ENCODE results near the gene CCDC13.

Gene CCDC13

GRCh38 chr3:42771271-42771670 lies 1.8 kb downstream of the CCDC13 start:
- H3K4me3 ChIP-seq (replicated peaks; ENCODE audit: insufficient read depth, low read length) = no peak overlapping the region
- H3K27ac ChIP-seq (replicated peaks) = no peak overlapping the region
- DNase-seq (ENCODE audit: low read depth in 1 of 2, low spot score in 1 of 2) = no peak
- no peaks in the 10 kb centered on the region for H3K27me3 ChIP-seq (ENCODE audit: insufficient read depth, poor library complexity, severe bottlenecking)
- TF ChIP-seq SPI1 (IDR thresholded peaks at IDR 0.05; ENCODE audit: borderline replicate concordance, low read depth) (no peak), GABPA (IDR thresholded peaks at IDR 0.05; ENCODE audit: low read depth) (no peak), REST (IDR thresholded peaks at IDR 0.05; ENCODE audit: insufficient replicate concordance, low read depth) (no peak), POLR2AphosphoS5 (IDR thresholded peaks at IDR 0.05; ENCODE audit: low read depth) (no peak), CTCF (IDR thresholded peaks at IDR 0.05; ENCODE audit: insufficient read depth, low read length) (no peak)

- Histone ChIP-seq H3K27me3 (ENCODE audit: insufficient read depth, poor library complexity, severe bottlenecking) (no peaks in the 10 kb centered on the region), H3K4me3 (replicated peaks; ENCODE audit: insufficient read depth, low read length) (no peak overlapping the region), H3K27ac (replicated peaks) (no peak overlapping the region)
- DNase-seq (ENCODE audit: low read depth in 1 of 2, low spot score in 1 of 2) = no peak
- no peak for TF ChIP-seq GABPA (IDR thresholded peaks at IDR 0.05; ENCODE audit: low read depth)
- no peak for TF ChIP-seq POLR2AphosphoS5 (IDR thresholded peaks at IDR 0.05; ENCODE audit: low read depth)
- no peak for TF ChIP-seq REST (IDR thresholded peaks at IDR 0.05; ENCODE audit: insufficient replicate concordance, low read depth)
- TF ChIP-seq CTCF (IDR thresholded peaks at IDR 0.05; ENCODE audit: insufficient read depth, low read length) = no peak
- no peak for TF ChIP-seq SPI1 (IDR thresholded peaks at IDR 0.05; ENCODE audit: borderline replicate concordance, low read depth)
These were observed 3.4 kb downstream of the CCDC13 start for GRCh38 chr3:42769477-42770131.

GRCh38 chr3:42764561-42765295 lies 8.3 kb downstream of the CCDC13 start:
- DNase-seq (ENCODE audit: low read depth in 1 of 2, low spot score in 1 of 2) = no peak
- TF ChIP-seq POLR2AphosphoS5 (IDR thresholded peaks at IDR 0.05; ENCODE audit: low read depth) (no peak), REST (IDR thresholded peaks at IDR 0.05; ENCODE audit: insufficient replicate concordance, low read depth) (no peak), CTCF (IDR thresholded peaks at IDR 0.05; ENCODE audit: insufficient read depth, low read length) (no peak)
- no peak overlapping the region for H3K27ac ChIP-seq (replicated peaks)
- no peaks in the 10 kb centered on the region for H3K27me3 ChIP-seq (ENCODE audit: insufficient read depth, poor library complexity, severe bottlenecking)
- H3K4me3 ChIP-seq (replicated peaks; ENCODE audit: insufficient read depth, low read length) = no peak overlapping the region
